NCI-H345 (cell line): ENCODE data around the gene SEC16A.

Experiments used
- DNase-seq: peaks from one replicate; lab custom pipeline; 2025; lab: John Stamatoyannopoulos, UW

SEC16A gene

DNA sequence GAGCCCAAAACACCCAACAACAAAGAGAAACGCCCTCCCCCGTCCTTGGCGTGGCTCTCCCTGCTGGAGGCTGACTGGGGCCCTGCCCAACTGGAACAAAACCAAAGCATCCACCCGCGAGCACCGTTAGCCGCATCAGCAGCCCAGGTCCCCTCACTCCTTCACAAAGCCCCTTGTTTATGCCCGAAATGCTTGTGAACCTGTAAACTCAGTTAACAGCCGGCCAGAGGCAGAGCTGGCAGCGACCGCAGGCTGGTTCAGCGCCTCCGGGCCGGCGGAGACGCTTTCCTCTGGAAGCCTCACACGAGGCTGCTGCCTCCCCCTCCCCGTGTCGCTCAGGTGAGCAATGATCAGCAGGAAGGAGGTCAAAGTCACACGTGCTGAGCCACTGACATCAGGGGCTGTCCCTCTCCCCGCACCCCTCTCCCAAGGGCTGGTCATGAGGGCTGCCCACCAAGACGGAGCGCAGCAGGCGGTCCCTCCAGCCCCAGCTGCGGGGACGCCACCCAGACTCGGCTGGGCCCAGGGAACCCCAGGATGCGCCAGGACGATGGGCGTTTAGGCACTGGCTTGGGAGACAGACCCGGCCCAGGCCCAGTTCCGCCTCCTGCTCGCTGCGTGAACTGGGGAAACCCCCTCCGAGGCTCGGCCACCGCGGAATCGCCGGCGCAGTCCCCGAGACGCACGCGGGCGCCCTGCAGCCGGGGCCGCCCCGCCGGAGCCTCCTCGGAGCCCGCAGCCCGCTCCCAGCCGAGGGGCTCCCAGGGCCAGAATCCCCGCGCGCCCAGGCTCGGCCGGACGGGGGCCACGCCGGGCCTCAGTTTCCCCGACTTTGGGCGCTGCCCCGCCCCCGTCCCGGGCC is 83.4 kb downstream of the SEC16A start:
- DNase-seq = peak; percentile 8

DNA sequence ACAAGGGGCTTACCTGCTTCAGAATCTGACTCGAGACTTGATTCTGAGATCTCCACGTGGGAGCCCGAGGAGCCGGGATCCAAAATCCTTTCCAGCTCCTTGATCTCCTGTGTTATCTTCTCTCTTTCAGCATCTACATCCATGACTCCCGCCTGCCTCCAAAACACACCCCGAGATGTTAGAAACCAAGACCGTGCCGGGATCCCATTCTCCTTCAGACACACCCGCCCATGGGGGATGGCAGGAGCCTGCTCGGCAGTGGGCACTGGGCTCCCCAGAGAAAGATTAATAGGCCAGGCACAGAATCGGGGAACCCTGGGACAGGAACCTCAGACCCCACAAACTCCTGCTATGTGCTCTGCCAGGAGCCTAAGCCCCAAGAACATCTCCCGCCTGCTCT is 84.6 kb downstream of the SEC16A start:
- DNase-seq = no peak

DNA sequence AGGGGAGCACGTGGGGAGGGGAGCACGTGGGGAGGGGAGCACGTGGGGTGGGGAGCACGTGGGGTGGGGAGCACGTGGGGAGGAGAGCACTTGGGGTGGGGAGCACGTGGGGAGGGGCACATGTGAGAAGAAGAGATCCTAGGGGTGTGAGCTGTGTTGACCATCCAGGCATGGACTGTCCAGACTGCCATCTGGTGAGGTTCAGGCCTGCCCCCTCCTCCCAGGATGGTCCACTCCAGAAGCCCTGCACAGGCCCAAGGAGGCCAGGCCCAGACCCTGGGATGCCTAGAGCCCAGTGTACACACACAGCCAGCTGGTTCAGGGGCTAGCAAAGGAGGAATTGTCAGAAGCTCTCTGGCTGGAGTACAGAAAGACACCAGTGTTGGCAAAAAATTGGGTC is 85.2 kb downstream of the SEC16A start:
- DNase-seq = no peak

DNA sequence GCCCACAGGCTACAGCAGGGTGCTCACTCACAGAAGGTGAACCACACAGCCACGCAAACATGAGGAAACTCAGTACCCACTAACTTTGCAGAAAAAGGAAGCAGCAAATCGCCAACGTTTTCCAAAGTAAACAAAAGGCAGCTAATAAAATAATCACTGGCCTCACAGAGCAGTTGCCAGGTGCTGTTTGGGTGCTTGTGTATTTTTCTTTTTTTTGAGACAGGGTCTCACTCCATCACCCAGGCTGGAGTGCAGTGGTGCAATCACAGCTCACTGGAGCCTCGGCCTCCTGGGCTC is 86.7 kb downstream of the SEC16A start:
- no peak for DNase-seq

DNA sequence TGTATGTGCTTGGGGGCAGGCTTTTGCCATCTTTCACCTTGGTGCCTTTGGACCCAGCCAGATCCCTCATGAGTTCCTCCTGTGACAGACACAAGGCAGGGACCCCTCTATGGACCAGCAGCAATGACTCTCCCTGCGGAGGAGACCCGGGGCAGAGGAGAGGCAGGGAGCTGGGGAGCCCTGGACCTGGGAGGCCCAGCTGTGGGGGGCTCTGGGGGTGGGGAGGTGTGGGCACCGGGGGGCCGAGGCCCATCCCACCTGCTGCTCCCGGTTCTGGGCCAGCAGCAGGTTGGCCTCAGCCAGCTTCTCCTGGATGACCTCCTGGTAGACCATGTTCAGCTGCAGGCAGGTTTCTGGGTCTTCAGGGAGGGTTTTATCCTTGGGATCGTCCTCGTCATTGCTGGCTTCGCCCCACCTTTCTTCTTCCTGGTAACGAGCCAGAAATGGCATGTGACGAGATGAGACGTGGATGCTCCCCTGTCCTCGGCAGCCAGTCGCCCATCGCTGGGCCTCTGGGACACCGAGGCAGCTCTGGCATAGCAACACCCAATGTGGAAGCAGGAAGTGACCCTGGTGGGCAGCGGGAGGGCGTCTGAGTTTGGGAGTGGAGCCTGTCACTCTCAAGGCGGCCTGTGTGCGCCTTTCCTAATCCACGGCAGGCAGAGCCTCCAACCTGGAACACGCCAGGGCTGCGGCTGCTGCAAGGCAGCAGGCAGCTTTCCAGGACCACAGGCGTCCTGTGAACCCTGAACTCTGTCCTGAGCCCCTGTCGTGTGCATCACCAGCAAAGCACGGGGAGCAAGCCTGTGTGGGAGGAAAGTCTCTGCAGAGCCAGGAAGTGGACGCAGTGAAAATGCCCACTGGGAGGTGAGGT is 87.3 kb downstream of the SEC16A start:
- no peak for DNase-seq

DNA sequence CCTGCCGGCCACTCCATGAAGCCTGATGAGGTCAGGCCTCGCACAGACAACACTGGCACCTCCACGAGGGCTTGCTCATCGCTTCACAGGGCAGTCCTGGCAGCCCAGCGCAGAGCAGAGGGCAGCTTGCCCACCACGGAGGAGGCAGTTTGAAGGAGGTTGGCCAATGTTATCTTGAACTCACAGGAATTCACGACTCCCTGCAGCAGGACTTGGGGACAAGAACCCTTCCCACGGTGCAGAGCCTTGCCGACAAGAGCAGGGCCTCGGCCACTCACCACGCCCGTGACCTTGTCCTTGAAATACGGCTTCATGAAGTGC is 87.9 kb downstream of the SEC16A start:
- no peak for DNase-seq

DNA sequence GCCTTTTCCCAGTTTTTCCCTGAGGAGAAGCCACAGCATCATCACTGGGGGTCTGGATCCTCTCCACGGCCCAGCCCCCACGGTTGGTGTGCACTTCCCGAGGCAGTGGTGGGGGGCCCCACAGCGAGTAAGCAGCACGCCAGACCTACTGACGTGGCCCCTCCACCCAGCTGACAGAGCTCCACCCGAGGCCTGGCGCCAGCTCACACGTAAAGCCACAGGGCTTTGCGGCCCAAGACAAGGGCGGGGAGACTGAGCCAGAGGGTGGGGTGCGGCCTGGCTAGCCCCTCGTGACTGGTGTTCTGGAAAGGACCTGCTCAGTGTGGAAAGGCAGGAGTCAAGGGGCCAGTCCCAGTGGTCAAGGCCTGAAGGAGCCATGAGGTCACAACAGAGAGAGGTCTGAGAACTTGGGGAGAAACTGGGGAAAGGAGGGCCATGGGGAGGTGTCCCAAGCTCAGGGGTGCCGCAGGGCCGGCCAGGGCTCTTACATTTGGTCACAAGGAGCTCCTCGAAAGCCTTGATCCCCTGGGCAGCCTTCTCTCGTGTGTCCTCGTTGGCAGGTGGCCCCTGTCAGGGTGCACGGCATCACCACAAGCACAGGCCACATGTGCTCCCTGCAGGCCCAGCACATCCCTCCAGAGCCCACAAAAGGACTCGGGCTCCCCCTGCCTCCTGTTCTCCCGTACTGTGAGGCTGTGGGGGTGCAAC is 88.4 kb downstream of the SEC16A start:
- DNase-seq = no peak

DNA sequence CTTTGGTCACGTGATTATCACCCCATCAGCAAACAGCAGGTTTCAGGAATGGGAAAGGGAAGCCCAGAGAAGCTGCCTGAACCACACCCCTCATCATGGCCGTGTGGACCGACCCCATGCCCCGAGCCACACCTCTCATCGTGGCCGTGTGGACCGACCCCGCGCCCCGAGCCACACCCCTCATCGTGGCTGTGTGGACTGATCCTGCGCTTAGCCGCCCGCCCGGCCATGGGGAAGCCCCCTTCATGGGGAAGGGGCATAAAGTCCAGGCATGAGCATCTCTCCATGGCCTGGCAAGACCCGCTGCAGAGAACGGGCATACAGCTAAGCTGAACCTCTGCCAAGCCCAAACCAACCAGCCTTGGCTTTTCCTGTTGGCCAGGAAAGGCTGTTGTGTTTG is 89.3 kb downstream of the SEC16A start:
- no peak for DNase-seq

DNA sequence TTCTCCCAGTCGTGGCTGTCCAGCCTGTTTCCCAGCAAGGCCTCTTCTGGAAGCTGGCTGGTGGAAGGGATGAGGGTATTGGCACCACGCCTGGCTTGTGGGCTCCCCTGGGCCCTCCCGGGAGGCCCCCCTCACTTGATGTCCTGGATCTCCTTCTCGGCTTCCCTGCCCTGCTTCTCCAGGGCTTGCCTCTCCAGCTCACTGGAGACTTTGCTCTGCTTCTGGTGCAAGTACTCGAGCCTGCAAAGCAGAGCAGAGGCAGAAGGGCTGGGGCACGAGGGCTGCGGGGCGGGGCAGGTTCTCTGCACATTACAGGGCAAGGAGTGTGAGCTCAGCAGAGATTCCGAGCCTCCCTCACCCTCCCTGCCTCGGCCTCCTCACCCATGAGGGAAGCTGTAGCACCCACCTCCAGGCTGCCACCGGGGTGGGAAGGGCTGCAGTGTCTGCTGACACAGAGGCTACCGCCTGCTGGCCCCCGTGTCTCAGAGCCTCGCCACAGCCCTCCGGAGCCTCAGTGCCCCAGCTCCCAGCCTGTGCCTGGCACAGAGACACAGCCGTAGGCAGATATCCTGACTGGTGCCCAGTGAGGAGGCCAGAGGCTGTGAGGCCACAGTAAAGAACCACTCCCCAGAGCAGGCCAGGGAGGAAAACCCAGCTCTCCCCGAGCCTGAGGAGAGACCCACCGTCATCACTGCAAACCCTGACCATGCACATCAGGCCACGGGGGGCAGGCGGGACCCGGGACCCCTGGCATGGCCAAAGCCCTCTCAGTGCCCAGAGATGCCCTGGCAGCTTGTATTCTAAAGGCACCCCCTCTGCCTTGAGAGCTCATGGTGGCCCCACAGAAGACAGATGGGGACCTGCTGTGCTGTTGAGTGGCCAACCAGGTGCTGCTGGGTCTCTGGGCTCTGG is 90.0 kb downstream of the SEC16A start:
- no peak for DNase-seq

DNA sequence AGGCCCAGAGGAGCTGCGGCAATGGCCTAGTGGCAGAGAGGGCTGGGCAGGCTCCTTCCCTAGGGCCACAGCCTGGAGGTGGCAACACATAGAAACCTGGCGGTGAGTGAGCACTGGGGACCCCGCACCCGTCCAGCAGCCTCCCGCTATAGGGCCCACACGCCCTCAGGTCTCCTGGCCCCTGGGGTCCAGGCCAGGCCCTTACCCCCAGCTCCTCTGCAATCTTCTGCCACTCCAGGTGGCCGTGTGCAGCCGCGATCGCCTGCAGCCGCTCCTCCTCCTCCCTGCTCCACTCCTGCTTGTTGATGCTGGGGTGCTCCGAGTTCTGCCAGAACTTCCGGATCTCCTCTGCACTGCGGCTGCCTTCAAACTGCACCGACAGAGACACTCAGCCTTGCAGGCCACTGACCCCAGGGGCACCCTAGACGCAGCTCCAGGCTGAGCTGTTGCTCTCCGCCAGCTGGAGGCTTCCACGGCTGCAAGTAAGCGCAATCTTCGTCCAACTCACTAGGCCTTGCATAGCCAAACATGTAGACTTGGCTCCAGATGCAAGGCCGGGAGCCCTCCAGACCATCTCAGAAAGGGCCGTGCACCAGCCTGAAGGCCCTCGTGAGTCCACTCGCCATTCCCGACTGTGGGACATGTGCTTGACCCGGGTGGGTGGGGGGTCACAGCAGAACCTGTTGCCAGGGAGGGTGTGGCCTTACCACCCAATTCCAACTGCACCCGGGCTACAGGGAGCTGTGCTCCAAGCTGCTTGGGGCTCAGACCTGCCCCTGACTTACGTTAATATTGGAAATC is 90.9 kb downstream of the SEC16A start:
- DNase-seq = no peak
